Hepatocyte (in vitro differentiated cells): Measurements from ENCODE around the gene GIPC2.

Experiments
- CTCF ChIP-seq: fragments of 200-600 bp; sonication (generic); IDR thresholded peaks from 2 replicates; pipeline ENCODE4 v1.5.1; 2016; ENCODE audit warnings: antibody characterized with exemption, mild to moderate bottlenecking; ENCODE audit not compliant: poor library complexity
- EZH2 ChIP-seq: fragments of 200-600 bp; sonication (generic); IDR thresholded peaks from 2 replicates; pipeline ENCODE4 v1.6.1; 2016; ENCODE audit warnings: antibody characterized with exemption, mild to moderate bottlenecking, borderline replicate concordance
- EZH2phosphoT487 ChIP-seq: fragments of 200-600 bp; sonication (generic); IDR thresholded peaks from one replicate; pipeline ENCODE4 v1.6.1; 2018; ENCODE audit warnings: antibody characterized with exemption, mild to moderate bottlenecking, low read depth, moderate library complexity; ENCODE audit not compliant: unreplicated experiment, severe bottlenecking

- no peak for TF ChIP-seq EZH2
- no peak for TF ChIP-seq CTCF
- TF ChIP-seq EZH2phosphoT487, result no peak
Observed at GRCh38 chr1:78040484-78041089, 5.2 kb upstream of the GIPC2 start.
